ENCODE measurements around the gene UNC93A. TPM values are rescaled to one million over a fixed set of nuclear protein-coding genes. Genes with fewer than 3 reads are reported as not detected.
"Not testable (repeated sequence)": the region's sequence is repeated elsewhere in the genome, so short reads cannot be mapped to it uniquely, and the experiment has no call there.

Gene UNC93A
- total RNA-seq, 2 experiments from 2014 or later: not detected

DNA sequence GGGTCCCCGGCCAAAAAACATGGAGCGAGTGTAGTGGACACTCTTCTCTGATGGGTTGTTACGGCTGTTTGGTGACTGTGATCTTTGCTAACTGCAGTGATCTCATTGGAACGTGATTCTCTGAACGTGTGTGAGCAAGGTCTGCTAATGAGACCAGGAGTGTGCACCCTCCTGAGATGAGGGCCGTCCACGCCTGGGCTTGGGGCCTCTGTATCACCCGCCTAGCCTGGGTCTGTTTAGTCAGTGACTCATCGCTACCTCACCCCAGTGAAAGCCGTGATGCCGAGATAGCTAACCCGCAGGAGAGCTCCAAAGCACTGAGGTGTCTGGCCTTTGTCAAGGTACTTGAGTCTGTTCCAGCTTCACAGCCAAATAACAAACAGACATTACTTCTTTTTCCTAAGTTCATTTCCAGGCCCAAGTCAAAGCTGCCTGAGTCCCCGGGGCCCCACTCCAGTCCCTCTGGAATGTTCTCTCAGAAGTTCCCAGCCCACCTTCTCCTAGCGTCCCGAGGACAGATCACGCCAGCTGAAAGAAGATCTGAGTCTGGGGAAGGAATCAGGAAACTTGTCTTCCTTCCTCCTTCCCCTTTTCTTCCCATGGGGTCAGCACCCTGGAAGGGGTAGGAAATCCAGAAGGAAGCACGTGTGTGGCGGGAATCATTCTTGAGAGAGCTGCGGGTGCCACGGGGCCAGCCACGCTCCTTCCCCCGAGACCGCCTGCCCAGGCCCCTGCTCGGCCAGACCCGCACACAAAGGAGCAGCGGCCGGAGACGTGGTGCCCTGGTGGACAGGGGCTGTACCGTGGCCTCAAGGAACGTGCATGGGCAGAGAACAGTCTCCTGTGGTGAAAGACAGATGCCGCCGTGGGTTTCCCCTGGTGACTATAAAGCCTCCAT lies 29.0 kb downstream of the UNC93A start:
- H3K9me3 Mint-ChIP-seq; H3K4me1 Mint-ChIP-seq (ENCODE audit: low read depth); H3K36me3 Mint-ChIP-seq (ENCODE audit: low read depth); CTCF ChIA-PET; H3K27me3 Mint-ChIP-seq; H3K27ac Mint-ChIP-seq; ATAC-seq; DNase-seq; POLR2A ChIA-PET; H3K4me3 Mint-ChIP-seq; intact Hi-C loops (cut with micrococcal nuclease): not testable (repeated sequence)

DNA sequence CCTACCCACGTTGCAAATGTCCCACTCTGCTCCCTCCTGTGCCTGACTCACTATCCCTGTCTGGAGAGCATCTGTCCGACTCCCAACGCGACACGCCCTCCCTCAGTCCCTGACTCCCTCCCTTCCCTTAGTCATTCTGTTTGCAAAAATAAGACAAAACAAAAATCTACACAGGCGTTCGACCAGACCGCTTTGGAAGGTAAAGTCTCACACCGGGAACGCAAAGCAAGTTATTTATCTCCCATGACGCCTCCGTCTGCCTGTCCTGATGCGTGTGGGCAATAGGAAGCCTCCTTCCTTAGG lies 29.6 kb downstream of the UNC93A start:
- intact Hi-C loops (cut with micrococcal nuclease); POLR2A ChIA-PET; H3K4me3 Mint-ChIP-seq; H3K36me3 Mint-ChIP-seq (ENCODE audit: low read depth); ATAC-seq; CTCF ChIA-PET; H3K27ac Mint-ChIP-seq; H3K27me3 Mint-ChIP-seq; H3K9me3 Mint-ChIP-seq; DNase-seq; H3K4me1 Mint-ChIP-seq (ENCODE audit: low read depth): not testable (repeated sequence)

DNA sequence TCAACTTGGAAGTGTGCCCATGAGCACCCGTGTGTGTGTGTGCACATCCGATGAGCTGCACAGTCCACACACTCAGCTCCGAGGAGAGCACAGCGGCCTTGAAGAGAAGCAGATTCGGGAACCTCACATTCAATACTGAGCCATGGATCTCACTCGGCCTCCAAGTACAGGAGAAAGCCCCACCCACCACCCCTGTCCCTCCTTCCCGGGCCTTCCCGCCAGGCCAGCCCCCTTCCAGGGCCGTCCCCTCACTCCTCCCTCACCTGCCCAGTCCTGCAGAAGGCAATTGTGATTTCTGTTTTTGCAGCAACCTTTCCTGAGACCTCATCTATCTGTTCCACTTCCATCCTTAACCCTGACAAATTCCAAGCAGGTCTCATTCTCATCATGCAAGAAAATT lies 30.1 kb downstream of the UNC93A start:
- CTCF ChIA-PET; intact Hi-C loops (cut with micrococcal nuclease); DNase-seq; H3K27ac Mint-ChIP-seq; ATAC-seq; H3K4me3 Mint-ChIP-seq; H3K9me3 Mint-ChIP-seq; POLR2A ChIA-PET; H3K36me3 Mint-ChIP-seq (ENCODE audit: low read depth); H3K27me3 Mint-ChIP-seq; H3K4me1 Mint-ChIP-seq (ENCODE audit: low read depth): not testable (repeated sequence)

DNA sequence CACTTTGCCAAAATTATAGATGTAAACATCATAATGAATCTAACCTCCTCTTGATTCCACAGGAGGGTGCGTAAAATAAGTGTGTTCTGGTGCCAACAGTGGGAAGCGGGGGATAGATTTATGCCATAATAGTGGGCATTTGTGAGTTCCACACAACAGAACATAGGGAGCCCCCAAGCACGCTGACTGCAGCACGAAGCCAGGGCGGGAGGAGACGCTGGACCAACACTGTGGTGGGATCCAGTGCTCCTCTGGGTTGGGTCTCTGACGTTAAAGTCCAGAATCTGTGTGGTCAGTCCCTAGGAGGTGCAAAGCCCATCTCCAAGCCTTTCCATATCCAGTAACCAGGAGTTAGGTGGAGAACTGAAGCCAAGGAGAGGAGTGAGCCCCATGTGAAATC lies 32.0 kb downstream of the UNC93A start:
- Mint-ChIP-seq H3K27me3 (peaks cover 3% of the 10 kb centered on the region), H3K27ac (no peak overlapping the region), H3K4me3 (no peak overlapping the region), H3K36me3 (ENCODE audit: low read depth) (no peaks in the 10 kb centered on the region), H3K4me1 (ENCODE audit: low read depth) (no peaks in the 10 kb centered on the region), H3K9me3 (no peaks in the 10 kb centered on the region)
- CTCF ChIA-PET: no interaction called here
- DNase-seq: no peak
- ATAC-seq: no peak
- POLR2A ChIA-PET: no interaction called here
- intact Hi-C loops (cut with micrococcal nuclease): no loop called here
- TF ChIP-seq, protein P1, sequence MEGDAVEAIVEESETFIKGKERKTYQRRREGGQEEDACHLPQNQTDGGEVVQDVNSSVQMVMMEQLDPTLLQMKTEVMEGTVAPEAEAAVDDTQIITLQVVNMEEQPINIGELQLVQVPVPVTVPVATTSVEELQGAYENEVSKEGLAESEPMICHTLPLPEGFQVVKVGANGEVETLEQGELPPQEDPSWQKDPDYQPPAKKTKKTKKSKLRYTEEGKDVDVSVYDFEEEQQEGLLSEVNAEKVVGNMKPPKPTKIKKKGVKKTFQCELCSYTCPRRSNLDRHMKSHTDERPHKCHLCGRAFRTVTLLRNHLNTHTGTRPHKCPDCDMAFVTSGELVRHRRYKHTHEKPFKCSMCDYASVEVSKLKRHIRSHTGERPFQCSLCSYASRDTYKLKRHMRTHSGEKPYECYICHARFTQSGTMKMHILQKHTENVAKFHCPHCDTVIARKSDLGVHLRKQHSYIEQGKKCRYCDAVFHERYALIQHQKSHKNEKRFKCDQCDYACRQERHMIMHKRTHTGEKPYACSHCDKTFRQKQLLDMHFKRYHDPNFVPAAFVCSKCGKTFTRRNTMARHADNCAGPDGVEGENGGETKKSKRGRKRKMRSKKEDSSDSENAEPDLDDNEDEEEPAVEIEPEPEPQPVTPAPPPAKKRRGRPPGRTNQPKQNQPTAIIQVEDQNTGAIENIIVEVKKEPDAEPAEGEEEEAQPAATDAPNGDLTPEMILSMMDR (IDR thresholded peaks at IDR 0.05): no peak

DNA sequence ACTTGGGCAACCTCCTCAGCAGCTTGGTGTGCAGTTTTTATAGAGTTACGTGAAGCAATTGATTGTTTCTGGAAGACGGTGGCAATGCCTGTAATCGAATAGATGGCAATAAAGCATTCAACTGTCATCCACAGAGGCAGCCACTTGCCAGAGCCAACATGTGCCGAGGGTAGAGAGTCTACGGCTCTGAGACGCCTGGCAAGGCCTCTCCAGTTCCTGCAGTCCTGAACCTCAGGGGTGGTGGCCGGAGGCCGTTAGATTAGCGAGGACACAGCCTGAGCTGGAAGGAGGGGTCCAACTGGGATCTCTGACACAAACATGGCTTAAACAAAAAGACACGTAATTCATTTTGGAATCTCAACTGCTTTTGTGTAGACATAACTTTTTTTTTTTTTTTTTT lies 33.0 kb downstream of the UNC93A start:
- H3K4me3 Mint-ChIP-seq: no peak overlapping the region
- DNase-seq: no peak
- H3K9me3 Mint-ChIP-seq: no peaks in the 10 kb centered on the region
- intact Hi-C loops (cut with micrococcal nuclease): no loop called here
- peaks cover 1% of the 10 kb centered on the region for H3K27me3 Mint-ChIP-seq
- no peak for ATAC-seq
- no peaks in the 10 kb centered on the region for H3K36me3 Mint-ChIP-seq (ENCODE audit: low read depth)
- ChIA-PET CTCF (no interaction called here), POLR2A (no interaction called here)
- H3K27ac Mint-ChIP-seq: no peak overlapping the region
- TF ChIP-seq, protein P1 (IDR thresholded peaks at IDR 0.05): no peak
- H3K4me1 Mint-ChIP-seq (ENCODE audit: low read depth): peaks cover 2% of the 10 kb centered on the region

DNA sequence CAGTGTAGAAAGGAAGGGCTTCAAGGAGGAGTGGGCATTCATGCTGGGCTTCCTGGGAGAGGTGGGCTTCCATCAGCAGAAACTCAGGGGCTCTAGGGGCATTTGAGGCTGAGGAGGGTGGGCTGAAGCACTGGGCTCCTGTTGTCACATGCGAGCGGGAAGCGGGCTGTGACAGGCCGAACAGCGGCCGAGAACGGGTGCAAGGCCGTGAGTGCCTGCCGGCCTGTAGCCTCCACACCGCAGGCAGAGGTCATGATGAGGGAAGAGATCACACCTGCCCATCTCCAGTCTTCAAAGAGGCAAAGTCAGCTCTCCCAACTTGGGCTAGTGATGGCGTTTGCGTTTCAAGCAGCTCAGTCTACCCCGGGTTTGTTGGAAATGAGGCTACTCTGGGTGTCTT lies 34.7 kb downstream of the UNC93A start:
- ChIA-PET CTCF (no interaction called here), POLR2A (no interaction called here)
- H3K4me1 Mint-ChIP-seq (ENCODE audit: low read depth): peaks cover 3% of the 10 kb centered on the region
- peaks cover 1% of the 10 kb centered on the region for H3K27me3 Mint-ChIP-seq
- no peak for ATAC-seq
- intact Hi-C loops (cut with micrococcal nuclease): no loop called here
- no peak overlapping the region for H3K4me3 Mint-ChIP-seq
- TF ChIP-seq, protein P1 (IDR thresholded peaks at IDR 0.05): no peak
- no peaks in the 10 kb centered on the region for H3K36me3 Mint-ChIP-seq (ENCODE audit: low read depth)
- no peak overlapping the region for H3K27ac Mint-ChIP-seq
- H3K9me3 Mint-ChIP-seq: no peaks in the 10 kb centered on the region
- DNase-seq: no peak
